ENCODE measurements around the gene ZDHHC14.
"Not testable (repeated sequence)": the region's sequence is repeated elsewhere in the genome, so short reads cannot be mapped to it uniquely, and the experiment has no call there.

ZDHHC14 gene

GRCh38 chr6:157562997-157563396 is 182.0 kb downstream of the ZDHHC14 start:
- Histone ChIP-seq H3K79me2 (ENCODE audit: control insufficient read depth, insufficient read depth, low read length, unreplicated experiment) (no peaks in the 10 kb centered on the region), H3K27me3 (ENCODE audit: insufficient read depth, low read length) (no peaks in the 10 kb centered on the region), H3K4me3 (ENCODE audit: low read depth, low read length) (no peak overlapping the region), H3K27ac (ENCODE audit: low read depth, low read length) (no peak overlapping the region), H3K4me1 (ENCODE audit: control insufficient read depth, insufficient read depth, low read length, unreplicated experiment) (no peaks in the 10 kb centered on the region), H2AFZ (ENCODE audit: low read length, unreplicated experiment) (no peak overlapping the region), H3K36me3 (ENCODE audit: insufficient read depth, low read length) (no peaks in the 10 kb centered on the region)

DNA sequence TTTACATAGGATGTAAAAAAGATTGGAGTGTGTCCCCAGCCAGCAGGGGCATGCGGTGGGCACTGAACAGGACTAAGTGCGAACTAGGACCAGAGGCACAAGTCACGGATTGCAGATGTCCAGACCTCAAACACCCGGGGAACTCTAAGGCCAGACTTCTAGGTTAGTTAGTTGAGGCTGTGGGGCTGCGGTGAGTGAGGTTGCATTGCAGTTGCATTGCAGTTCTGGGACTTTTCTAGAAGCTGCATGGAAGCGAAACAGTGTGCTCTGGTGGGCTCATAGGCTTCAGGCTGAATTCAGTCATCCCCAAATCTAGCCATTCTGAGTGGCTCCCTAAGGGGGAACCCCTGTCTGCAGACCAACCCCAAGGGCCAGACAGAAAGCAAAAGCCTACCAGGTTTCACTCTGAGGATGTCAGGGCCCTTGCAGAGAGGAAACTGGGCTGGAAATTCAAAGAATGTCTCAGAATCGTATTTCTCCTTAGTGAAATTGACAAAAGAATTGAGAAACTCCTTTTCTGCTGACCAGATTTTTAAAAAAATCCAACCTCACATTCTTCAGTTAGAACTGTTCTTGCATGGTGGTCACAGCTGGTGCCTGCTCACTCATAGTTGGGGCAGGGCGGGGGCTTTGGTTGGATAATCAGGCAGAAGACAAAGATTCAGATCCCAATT is 182.8 kb downstream of the ZDHHC14 start:
- Histone ChIP-seq H3K4me3 (ENCODE audit: low read depth, low read length) (no peak overlapping the region), H3K27ac (ENCODE audit: low read depth, low read length) (no peak overlapping the region)

DNA sequence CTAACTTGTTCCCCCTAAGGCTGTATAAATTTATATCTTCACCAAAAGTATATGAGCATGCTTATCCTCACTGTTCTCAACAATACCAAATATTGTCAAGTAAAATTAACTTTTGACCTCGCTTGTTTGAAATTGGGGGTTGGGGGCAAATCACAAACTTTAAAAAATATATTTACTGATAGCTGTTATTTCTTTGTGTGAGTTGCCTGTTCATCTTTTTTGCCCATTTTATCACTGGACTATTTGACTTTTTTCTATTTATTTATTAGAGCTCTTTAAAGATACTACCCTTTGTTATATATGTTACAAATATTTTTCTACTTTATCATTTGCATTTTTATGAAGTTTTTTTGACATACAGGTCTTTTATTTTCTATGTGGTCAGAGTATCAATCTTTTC is 187.7 kb downstream of the ZDHHC14 start:
- H3K27ac ChIP-seq (ENCODE audit: low read depth, low read length) = no peak overlapping the region
- no peak overlapping the region for H3K4me3 ChIP-seq (ENCODE audit: low read depth, low read length)
- no peaks in the 10 kb centered on the region for H3K79me2 ChIP-seq (ENCODE audit: control insufficient read depth, insufficient read depth, low read length, unreplicated experiment)
- no peak overlapping the region for H2AFZ ChIP-seq (ENCODE audit: low read length, unreplicated experiment)
- no peaks in the 10 kb centered on the region for H3K27me3 ChIP-seq (ENCODE audit: insufficient read depth, low read length)
- H3K4me1 ChIP-seq (ENCODE audit: control insufficient read depth, insufficient read depth, low read length, unreplicated experiment) = no peaks in the 10 kb centered on the region
- no peaks in the 10 kb centered on the region for H3K36me3 ChIP-seq (ENCODE audit: insufficient read depth, low read length)

More for the DNA sequence above, 182.8 kb downstream of the ZDHHC14 start:
- Histone ChIP-seq H2AFZ (ENCODE audit: low read length, unreplicated experiment) (no peak overlapping the region), H3K4me1 (ENCODE audit: control insufficient read depth, insufficient read depth, low read length, unreplicated experiment) (no peaks in the 10 kb centered on the region), H3K36me3 (ENCODE audit: insufficient read depth, low read length) (no peaks in the 10 kb centered on the region), H3K27me3 (ENCODE audit: insufficient read depth, low read length) (no peaks in the 10 kb centered on the region), H3K79me2 (ENCODE audit: control insufficient read depth, insufficient read depth, low read length, unreplicated experiment) (no peaks in the 10 kb centered on the region)

GRCh38 chr6:157569543-157569942 is 188.6 kb downstream of the ZDHHC14 start:
- no peaks in the 10 kb centered on the region for H3K27me3 ChIP-seq (ENCODE audit: insufficient read depth, low read length)
- H2AFZ ChIP-seq (ENCODE audit: low read length, unreplicated experiment) = no peak overlapping the region
- H3K79me2 ChIP-seq (ENCODE audit: control insufficient read depth, insufficient read depth, low read length, unreplicated experiment) = no peaks in the 10 kb centered on the region
- no peak overlapping the region for H3K27ac ChIP-seq (ENCODE audit: low read depth, low read length)
- no peak overlapping the region for H3K4me3 ChIP-seq (ENCODE audit: low read depth, low read length)
- H3K36me3 ChIP-seq (ENCODE audit: insufficient read depth, low read length) = no peaks in the 10 kb centered on the region
- H3K4me1 ChIP-seq (ENCODE audit: control insufficient read depth, insufficient read depth, low read length, unreplicated experiment) = no peaks in the 10 kb centered on the region

DNA sequence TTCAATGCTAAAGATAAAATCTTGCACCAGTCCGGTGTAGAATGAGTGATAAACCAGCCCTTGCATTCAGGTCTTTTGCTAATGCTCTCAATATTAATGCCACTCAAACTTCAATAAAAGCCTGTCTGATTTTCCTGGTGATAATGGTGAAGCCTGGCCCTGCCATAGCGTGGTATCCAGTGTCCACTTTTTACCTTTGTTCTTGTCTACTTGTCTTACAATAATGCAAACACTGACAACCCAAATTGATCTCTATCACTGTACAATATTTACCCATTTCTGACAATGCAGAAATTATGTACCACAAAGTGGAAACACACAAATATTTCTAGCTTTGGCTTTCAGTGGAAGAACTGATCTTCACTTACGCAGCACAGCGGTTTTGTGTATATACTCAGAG is 189.1 kb downstream of the ZDHHC14 start:
- H2AFZ ChIP-seq (ENCODE audit: low read length, unreplicated experiment) = no peak overlapping the region
- no peak overlapping the region for H3K4me3 ChIP-seq (ENCODE audit: low read depth, low read length)
- H3K27ac ChIP-seq (ENCODE audit: low read depth, low read length) = no peak overlapping the region
- H3K4me1 ChIP-seq (ENCODE audit: control insufficient read depth, insufficient read depth, low read length, unreplicated experiment) = no peaks in the 10 kb centered on the region
- H3K36me3 ChIP-seq (ENCODE audit: insufficient read depth, low read length) = no peaks in the 10 kb centered on the region
- H3K79me2 ChIP-seq (ENCODE audit: control insufficient read depth, insufficient read depth, low read length, unreplicated experiment) = no peaks in the 10 kb centered on the region
- no peaks in the 10 kb centered on the region for H3K27me3 ChIP-seq (ENCODE audit: insufficient read depth, low read length)

- Histone ChIP-seq H3K4me3 (ENCODE audit: low read depth, low read length) (no peak overlapping the region), H3K79me2 (ENCODE audit: control insufficient read depth, insufficient read depth, low read length, unreplicated experiment) (no peaks in the 10 kb centered on the region), H3K27ac (ENCODE audit: low read depth, low read length) (no peak overlapping the region), H3K4me1 (ENCODE audit: control insufficient read depth, insufficient read depth, low read length, unreplicated experiment) (no peaks in the 10 kb centered on the region), H3K36me3 (ENCODE audit: insufficient read depth, low read length) (no peaks in the 10 kb centered on the region), H2AFZ (ENCODE audit: low read length, unreplicated experiment) (no peak overlapping the region), H3K27me3 (ENCODE audit: insufficient read depth, low read length) (no peaks in the 10 kb centered on the region)
These were observed 189.8 kb downstream of the ZDHHC14 start for GRCh38 chr6:157570752-157571151.

DNA sequence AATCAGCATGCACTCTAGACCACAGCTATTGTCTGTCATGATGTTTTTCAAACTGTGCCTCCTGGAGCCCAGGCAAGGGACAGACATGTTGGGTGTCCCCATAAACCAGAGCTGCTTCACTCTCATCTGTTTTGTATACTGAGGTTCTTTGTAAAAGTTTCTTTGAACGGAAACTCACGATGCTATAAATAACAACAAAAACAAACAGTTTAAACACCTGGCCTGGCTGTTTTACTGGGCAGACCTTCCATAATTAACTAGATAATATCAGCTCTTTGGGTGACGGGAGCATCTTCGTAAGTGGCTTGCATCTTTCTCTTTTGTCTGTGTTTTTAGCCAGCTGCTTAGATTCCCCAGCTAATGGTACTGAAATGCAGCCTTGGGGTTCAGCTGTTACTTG is 190.3 kb downstream of the ZDHHC14 start:
- Histone ChIP-seq H3K27me3 (ENCODE audit: insufficient read depth, low read length) (no peaks in the 10 kb centered on the region), H2AFZ (ENCODE audit: low read length, unreplicated experiment) (no peak overlapping the region), H3K79me2 (ENCODE audit: control insufficient read depth, insufficient read depth, low read length, unreplicated experiment) (no peaks in the 10 kb centered on the region), H3K36me3 (ENCODE audit: insufficient read depth, low read length) (no peaks in the 10 kb centered on the region), H3K4me1 (ENCODE audit: control insufficient read depth, insufficient read depth, low read length, unreplicated experiment) (no peaks in the 10 kb centered on the region), H3K27ac (ENCODE audit: low read depth, low read length) (no peak overlapping the region), H3K4me3 (ENCODE audit: low read depth, low read length) (no peak overlapping the region)

DNA sequence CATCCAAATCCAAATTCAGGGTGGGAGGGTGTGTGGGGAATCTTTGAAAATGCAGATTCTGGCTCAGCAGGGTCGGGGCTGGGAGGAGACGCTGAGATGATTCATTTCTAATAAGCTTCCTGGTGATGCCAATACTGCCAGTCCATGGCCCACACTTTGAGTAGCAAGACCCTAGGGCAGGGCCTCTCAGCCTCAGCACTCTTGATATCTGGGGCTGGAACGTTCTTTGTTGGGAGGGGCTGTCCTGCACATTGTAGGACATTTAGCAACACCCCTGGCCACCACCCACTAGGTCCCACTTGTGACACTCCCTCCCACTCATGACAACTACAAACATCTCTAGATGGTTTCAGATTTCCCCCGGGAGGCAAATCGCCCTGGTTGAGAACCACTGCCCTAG is 191.0 kb downstream of the ZDHHC14 start:
- Histone ChIP-seq H3K79me2 (ENCODE audit: control insufficient read depth, insufficient read depth, low read length, unreplicated experiment) (no peaks in the 10 kb centered on the region), H3K4me1 (ENCODE audit: control insufficient read depth, insufficient read depth, low read length, unreplicated experiment) (no peaks in the 10 kb centered on the region), H3K27ac (ENCODE audit: low read depth, low read length) (no peak overlapping the region), H3K27me3 (ENCODE audit: insufficient read depth, low read length) (no peaks in the 10 kb centered on the region), H3K4me3 (ENCODE audit: low read depth, low read length) (no peak overlapping the region), H2AFZ (ENCODE audit: low read length, unreplicated experiment) (no peak overlapping the region), H3K36me3 (ENCODE audit: insufficient read depth, low read length) (no peaks in the 10 kb centered on the region)

GRCh38 chr6:157574851-157575424 is 193.9 kb downstream of the ZDHHC14 start:
- Histone ChIP-seq H3K4me1 (ENCODE audit: control insufficient read depth, insufficient read depth, low read length, unreplicated experiment) (no peaks in the 10 kb centered on the region), H3K36me3 (ENCODE audit: insufficient read depth, low read length) (no peaks in the 10 kb centered on the region), H2AFZ (ENCODE audit: low read length, unreplicated experiment) (no peak overlapping the region), H3K79me2 (ENCODE audit: control insufficient read depth, insufficient read depth, low read length, unreplicated experiment) (no peaks in the 10 kb centered on the region), H3K4me3 (ENCODE audit: low read depth, low read length) (no peak overlapping the region), H3K27ac (ENCODE audit: low read depth, low read length) (no peak overlapping the region), H3K27me3 (ENCODE audit: insufficient read depth, low read length) (no peaks in the 10 kb centered on the region)

- H3K4me1 ChIP-seq (ENCODE audit: control insufficient read depth, insufficient read depth, low read length, unreplicated experiment) = no peaks in the 10 kb centered on the region
- H3K79me2 ChIP-seq (ENCODE audit: control insufficient read depth, insufficient read depth, low read length, unreplicated experiment) = no peaks in the 10 kb centered on the region
- H3K36me3 ChIP-seq (ENCODE audit: insufficient read depth, low read length) = no peaks in the 10 kb centered on the region
- no peak overlapping the region for H2AFZ ChIP-seq (ENCODE audit: low read length, unreplicated experiment)
- no peak overlapping the region for H3K27ac ChIP-seq (ENCODE audit: low read depth, low read length)
- no peaks in the 10 kb centered on the region for H3K27me3 ChIP-seq (ENCODE audit: insufficient read depth, low read length)
- H3K4me3 ChIP-seq (ENCODE audit: low read depth, low read length) = no peak overlapping the region
These were observed 194.6 kb downstream of the ZDHHC14 start for GRCh38 chr6:157575436-157576145.

GRCh38 chr6:157576991-157577390 is 196.0 kb downstream of the ZDHHC14 start:
- not testable (repeated sequence) for H3K36me3 ChIP-seq (ENCODE audit: insufficient read depth, low read length); H3K27me3 ChIP-seq (ENCODE audit: insufficient read depth, low read length); H3K4me3 ChIP-seq (ENCODE audit: low read depth, low read length); H3K79me2 ChIP-seq (ENCODE audit: control insufficient read depth, insufficient read depth, low read length, unreplicated experiment); H3K4me1 ChIP-seq (ENCODE audit: control insufficient read depth, insufficient read depth, low read length, unreplicated experiment); H2AFZ ChIP-seq (ENCODE audit: low read length, unreplicated experiment); H3K27ac ChIP-seq (ENCODE audit: low read depth, low read length)

Measured in ACC112 (cell line).